GM10248 (cell line): ENCODE results near the gene CTAG1B.

Source experiments
- CTCF ChIA-PET: fragments of 300-600 bp; sonication (Branson Sonifier 250); formaldehyde crosslinking; extraction: SDS; loops from one replicate; lab custom pipeline; 2021; ENCODE audit warnings: antibody characterized with exemption; lab: Yijun Ruan, JAX
- POLR2A ChIA-PET: fragments of 350-650 bp; sonication (Branson Sonifier 250); formaldehyde crosslinking; extraction: SDS; loops from one replicate; lab custom pipeline; 2020; ENCODE audit warnings: antibody characterized with exemption; lab: Yijun Ruan, JAX
- DNase-seq: peaks from one replicate; pipeline ENCODE4 v3.0.0; 2012; ENCODE audit errors: extremely low spot score
- TF ChIP-seq, protein P1 (sequence below): IDR thresholded peaks from 2 replicates; pipeline ENCODE4 v1.5.1; 2012; ENCODE audit warnings: mild to moderate bottlenecking, low read depth; ENCODE audit errors: extremely low read depth, missing control alignments, control extremely low read depth

Gene CTAG1B

DNA sequence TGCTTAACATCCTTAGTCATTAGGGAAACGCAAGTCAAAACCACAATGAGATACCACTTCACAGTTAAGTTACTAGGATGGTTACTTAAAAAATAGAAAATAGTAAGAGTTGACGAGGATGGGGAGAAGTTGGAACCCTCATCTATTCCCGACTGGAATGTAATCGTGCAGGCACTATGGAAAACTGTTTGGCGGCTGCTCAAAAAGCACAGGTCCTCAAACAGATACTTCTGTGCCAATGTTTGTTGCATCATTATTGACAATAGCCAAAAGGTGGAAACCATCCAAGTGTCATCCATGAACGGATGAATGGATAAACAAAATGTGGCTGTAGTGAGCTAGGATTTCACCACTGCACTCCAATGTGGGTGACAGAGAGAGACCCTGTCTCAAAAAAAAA, 11.7 kb downstream of the CTAG1B start:
- no peak for DNase-seq
- TF ChIP-seq, protein P1, sequence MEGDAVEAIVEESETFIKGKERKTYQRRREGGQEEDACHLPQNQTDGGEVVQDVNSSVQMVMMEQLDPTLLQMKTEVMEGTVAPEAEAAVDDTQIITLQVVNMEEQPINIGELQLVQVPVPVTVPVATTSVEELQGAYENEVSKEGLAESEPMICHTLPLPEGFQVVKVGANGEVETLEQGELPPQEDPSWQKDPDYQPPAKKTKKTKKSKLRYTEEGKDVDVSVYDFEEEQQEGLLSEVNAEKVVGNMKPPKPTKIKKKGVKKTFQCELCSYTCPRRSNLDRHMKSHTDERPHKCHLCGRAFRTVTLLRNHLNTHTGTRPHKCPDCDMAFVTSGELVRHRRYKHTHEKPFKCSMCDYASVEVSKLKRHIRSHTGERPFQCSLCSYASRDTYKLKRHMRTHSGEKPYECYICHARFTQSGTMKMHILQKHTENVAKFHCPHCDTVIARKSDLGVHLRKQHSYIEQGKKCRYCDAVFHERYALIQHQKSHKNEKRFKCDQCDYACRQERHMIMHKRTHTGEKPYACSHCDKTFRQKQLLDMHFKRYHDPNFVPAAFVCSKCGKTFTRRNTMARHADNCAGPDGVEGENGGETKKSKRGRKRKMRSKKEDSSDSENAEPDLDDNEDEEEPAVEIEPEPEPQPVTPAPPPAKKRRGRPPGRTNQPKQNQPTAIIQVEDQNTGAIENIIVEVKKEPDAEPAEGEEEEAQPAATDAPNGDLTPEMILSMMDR: no peak
- POLR2A ChIA-PET: no interaction called here
- CTCF ChIA-PET: no interaction called here

DNA sequence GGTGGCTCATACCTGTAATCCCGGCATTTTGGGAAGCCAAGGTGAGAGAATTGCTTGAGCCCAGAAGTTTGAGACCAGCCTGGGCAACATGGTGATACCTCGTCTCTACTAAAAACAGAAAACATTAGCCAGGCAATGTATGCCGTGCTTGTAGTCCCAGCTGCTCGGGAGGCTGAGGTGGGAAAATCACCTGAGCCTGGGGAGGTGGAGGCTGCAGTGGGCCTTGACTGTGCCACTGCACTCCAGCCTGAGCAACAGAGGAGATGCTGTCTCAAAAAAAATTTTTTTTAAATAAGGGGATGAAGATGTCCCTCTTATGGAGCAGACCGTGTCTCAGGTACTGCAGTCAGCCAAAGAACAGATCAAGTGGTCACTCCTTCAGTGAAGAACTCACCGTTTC, 13.5 kb downstream of the CTAG1B start:
- ChIA-PET POLR2A (no interaction called here), CTCF (no interaction called here)
- TF ChIP-seq, protein P1: no peak
- DNase-seq: no peak

DNA sequence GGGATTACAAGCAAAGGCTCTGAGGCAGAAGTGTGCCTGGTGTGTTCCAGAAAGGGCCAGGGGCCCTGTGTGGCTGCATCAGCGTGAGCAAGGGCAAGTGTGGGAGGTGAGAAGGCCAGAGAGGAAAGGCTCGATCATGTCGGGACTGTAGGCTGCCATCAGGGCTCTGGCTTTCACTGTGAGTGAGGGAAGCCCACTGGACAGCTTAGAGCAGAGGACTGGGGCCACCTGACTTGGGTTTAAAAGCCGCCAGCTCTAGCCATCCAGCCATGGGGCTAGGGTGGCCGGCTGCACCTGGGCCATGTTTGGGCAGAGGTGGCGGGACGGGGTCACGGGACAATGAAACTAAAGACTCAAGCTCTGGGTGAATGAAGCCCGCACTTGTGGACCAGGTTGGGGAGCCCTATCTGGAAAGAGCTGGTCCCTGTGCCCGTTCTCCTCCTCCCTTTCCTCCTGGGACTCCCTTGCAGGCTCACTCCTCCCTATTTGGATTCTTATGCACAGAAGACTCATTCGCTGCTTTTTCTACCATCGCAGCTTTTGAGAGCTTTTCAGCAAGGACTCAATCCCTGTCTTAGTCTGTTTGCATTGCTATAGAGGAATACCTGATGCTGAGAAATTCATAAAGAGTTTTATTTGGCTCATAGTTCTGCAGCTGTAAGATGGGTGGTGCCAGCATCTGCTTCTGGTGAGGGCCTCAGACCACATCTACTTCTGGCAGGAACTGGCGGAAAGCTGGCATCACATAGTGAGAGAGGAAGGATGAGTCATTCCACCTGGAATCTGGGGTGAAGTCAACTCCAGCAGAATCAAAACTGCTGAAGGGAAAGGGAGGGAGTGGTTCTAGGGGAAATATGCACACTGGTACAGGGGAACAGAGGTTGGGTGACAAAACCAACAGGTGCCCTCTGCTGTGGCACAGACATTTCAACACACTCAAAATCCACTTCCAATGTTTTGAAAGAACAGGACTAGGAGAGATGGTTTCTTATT, 15.3 kb downstream of the CTAG1B start:
- peak; percentile 2 for DNase-seq
- CTCF ChIA-PET: no interaction called here
- TF ChIP-seq, protein P1: no peak
- POLR2A ChIA-PET: no interaction called here

DNA sequence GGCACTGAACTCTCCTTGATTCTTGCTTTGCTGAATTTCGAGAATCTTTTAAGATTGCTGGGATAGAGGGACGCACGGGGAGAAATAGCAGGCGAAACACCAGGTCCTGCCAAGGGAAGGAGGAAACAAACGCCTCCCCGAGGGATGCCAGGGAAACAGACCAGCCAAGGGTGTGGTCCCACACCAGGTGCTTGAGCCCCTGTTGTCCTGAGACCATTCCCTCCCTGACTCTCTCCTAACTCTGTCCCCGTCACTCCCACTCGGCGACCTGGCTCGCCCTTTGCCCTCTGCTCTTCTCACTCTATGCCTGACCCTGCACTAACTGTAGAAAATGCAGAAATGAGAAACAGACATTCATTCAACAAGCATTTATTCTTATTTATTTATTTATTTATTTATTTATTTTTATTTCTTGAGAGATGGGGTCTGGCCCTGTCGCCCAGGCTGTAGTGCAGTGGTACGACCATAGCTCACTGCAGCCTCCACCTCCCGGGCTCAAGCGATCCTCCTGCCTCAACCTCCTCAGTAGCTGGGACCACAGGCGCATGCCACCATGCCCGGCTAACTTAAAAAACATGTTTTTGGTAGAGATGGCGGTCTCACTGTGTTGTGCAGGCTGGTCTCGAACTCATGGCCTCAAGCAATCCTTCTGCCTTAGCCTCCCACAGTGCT, 16.2 kb downstream of the CTAG1B start:
- POLR2A ChIA-PET: no interaction called here

DNA sequence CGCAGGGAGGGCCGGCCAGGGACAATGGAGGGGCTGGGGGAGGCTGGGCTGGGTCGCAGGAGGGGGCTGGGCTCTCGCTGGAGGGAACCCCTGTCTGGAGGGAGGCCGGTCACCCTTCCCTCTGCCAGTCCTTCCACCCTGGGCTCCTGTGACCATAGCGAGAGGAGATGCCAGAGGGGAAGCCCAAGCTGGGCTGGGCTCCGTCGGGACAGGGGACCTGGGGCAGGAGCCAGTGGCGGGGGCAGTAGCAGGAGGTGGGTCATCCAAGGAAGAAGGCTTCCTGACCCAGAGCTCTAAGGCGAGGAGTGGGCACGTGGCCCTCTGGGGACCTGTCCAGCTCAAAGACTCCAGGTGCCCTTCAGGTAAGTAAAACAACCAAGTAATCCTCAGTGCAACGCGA, 16.9 kb downstream of the CTAG1B start:
- TF ChIP-seq, protein P1: no peak
- CTCF ChIA-PET: no interaction called here
- DNase-seq: peak; percentile 3
- POLR2A ChIA-PET: no interaction called here

More for the DNA sequence above, 16.2 kb downstream of the CTAG1B start:
- TF ChIP-seq, protein P1: no peak
- DNase-seq: no peak
- CTCF ChIA-PET: no interaction called here

DNA sequence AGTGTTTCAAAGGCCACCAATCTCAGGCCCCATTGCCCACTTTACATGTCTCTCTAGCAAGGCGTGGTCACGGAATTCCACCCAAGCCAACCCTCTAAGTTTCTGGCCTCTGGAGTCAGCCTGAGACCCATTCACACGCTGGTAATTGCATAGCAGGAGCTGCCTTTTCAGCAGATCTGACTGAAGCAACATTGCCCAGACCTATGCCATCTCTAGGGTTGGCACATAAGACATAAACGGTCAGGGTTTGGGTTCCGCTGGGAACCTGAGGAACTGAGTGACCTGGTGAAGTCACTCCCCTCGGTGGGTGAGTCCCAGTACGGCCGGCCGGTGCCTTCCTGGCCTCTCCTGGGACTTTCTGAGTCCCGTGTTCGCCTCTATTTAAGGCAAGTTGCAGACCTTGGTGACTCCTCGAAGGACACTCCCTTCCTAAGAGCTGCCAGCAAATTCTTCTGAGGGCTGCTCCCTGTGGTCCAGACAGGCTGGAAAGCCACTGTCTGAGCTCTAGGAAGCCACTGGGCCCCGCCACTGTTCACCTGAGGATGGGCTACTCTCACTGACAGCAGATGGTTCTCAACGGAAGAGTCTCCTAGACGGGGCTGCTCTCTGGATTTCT, 18.2 kb downstream of the CTAG1B start:
- POLR2A ChIA-PET: no interaction called here
- DNase-seq: peak; percentile 4
- CTCF ChIA-PET: no interaction called here
- TF ChIP-seq, protein P1: no peak
